Placental pericyte (primary cell): Measurements from ENCODE around the gene SHLD1. TPM values are rescaled to one million over a fixed set of nuclear protein-coding genes. Genes with fewer than 3 reads are reported as not detected.

Experiments used
- small RNA-seq: library from RNA; depleted of rRNA; stranded (forward); fragments of <200 nt; gene quantifications from one replicate; pipeline ENCODE3, GENCODE V24; 2012; ENCODE audit warnings: low replicate concordance
- total RNA-seq: library from RNA; depleted of rRNA; stranded (reverse); fragments of >200 nt; gene quantifications from 2 replicates; pipeline ENCODE4 v1.2.3, GENCODE V29; 2012

Gene SHLD1
- total RNA-seq = 0.86 and 2.8 TPM in 2 replicates

GRCh38 chr20:5749952-5750779 is at the start of gene SHLD1:
Gene SHLD1 (plus strand): TSS chr20:5750401. CDS start chr20:5772866, 22,465 bp downstream.

Small RNAs within 50 kb of the gene (small RNA-seq; reads per million reads assigned to genes)
- 3.8 reads per million, percentile 83 among the genes with 10 or more reads in this experiment for gene RNU1-55P

Other genes starting within 250 kb of the SHLD1 start
- gene GPCPD1, start 139.4 kb upstream of the SHLD1 start, total RNA-seq = 15.5 and 16.0 TPM in 2 replicates
- gene CHGB, start 161.1 kb downstream of the SHLD1 start, total RNA-seq = 0.14 and 0.22 TPM in 2 replicates
- gene TRMT6, start 200.1 kb downstream of the SHLD1 start, total RNA-seq = 7.0 and 13.3 TPM in 2 replicates
- gene MCM8, start 200.3 kb downstream of the SHLD1 start, total RNA-seq = 1.8 and 24.2 TPM in 2 replicates